ENCODE measurements around the gene INSRR.

INSRR gene

GRCh38 chr1:156854634-156855033 lies 4.3 kb downstream of the INSRR start:
- Histone ChIP-seq H3K27me3 (peaks cover 97% of the 10 kb centered on the region), H3K4me3 (ENCODE audit: low read depth in 1 of 2, low read length in 1 of 2) (no peak overlapping the region), H3K4me1 (ENCODE audit: control insufficient read depth in 1 of 2, insufficient read depth in 1 of 2, low read depth in 1 of 2, low read length in 1 of 2) (no peaks in the 10 kb centered on the region), H3K27ac (no peak overlapping the region), H3K9me3 (no peaks in the 10 kb centered on the region), H3K36me3 (no peaks in the 10 kb centered on the region)
- TF ChIP-seq, protein P1, sequence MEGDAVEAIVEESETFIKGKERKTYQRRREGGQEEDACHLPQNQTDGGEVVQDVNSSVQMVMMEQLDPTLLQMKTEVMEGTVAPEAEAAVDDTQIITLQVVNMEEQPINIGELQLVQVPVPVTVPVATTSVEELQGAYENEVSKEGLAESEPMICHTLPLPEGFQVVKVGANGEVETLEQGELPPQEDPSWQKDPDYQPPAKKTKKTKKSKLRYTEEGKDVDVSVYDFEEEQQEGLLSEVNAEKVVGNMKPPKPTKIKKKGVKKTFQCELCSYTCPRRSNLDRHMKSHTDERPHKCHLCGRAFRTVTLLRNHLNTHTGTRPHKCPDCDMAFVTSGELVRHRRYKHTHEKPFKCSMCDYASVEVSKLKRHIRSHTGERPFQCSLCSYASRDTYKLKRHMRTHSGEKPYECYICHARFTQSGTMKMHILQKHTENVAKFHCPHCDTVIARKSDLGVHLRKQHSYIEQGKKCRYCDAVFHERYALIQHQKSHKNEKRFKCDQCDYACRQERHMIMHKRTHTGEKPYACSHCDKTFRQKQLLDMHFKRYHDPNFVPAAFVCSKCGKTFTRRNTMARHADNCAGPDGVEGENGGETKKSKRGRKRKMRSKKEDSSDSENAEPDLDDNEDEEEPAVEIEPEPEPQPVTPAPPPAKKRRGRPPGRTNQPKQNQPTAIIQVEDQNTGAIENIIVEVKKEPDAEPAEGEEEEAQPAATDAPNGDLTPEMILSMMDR (IDR thresholded peaks at IDR 0.05) = no peak

DNA sequence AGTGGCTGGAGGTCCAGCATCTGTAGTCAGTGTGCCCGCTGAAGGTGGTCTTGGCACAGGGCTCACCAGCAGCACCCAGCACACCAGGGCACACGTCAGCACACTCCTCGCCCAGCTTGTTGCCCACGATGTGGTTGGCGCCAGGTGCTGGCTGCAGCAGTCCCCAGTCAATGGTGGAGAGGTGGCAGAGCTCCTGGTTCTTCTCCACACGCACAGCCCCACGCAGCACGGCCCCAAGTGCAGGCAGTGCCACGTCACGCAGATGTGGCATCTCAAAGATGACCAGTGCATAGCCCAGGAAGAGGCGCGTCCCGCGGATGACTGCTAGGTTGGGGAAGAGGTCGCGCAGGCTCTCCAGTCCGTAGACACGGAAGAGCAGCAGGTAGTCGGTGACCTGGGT lies 5.2 kb downstream of the INSRR start:
- peaks cover 97% of the 10 kb centered on the region for H3K27me3 ChIP-seq
- H3K4me1 ChIP-seq (ENCODE audit: control insufficient read depth in 1 of 2, insufficient read depth in 1 of 2, low read depth in 1 of 2, low read length in 1 of 2) = no peaks in the 10 kb centered on the region

GRCh38 chr1:156852418-156852874 lies 6.5 kb downstream of the INSRR start:
- Histone ChIP-seq H3K27ac (no peak overlapping the region), H3K4me1 (ENCODE audit: control insufficient read depth in 1 of 2, insufficient read depth in 1 of 2, low read depth in 1 of 2, low read length in 1 of 2) (no peaks in the 10 kb centered on the region), H3K27me3 (peaks cover 97% of the 10 kb centered on the region), H3K36me3 (no peaks in the 10 kb centered on the region), H3K9me3 (no peaks in the 10 kb centered on the region), H3K4me3 (ENCODE audit: low read depth in 1 of 2, low read length in 1 of 2) (no peak overlapping the region)
- TF ChIP-seq, protein P1 (IDR thresholded peaks at IDR 0.05) = no peak

More for the DNA sequence above, 5.2 kb downstream of the INSRR start:
- TF ChIP-seq, protein P1 (IDR thresholded peaks at IDR 0.05) = no peak
- no peak overlapping the region for H3K27ac ChIP-seq
- H3K9me3 ChIP-seq = no peaks in the 10 kb centered on the region
- H3K4me3 ChIP-seq (ENCODE audit: low read depth in 1 of 2, low read length in 1 of 2) = no peak overlapping the region
- no peaks in the 10 kb centered on the region for H3K36me3 ChIP-seq

GRCh38 chr1:156851779-156852417 lies 7.0 kb downstream of the INSRR start:
- H3K27me3 ChIP-seq = peaks cover 97% of the 10 kb centered on the region
- TF ChIP-seq, protein P1 (IDR thresholded peaks at IDR 0.05) = no peak

GRCh38 chr1:156849151-156849496 lies 9.8 kb downstream of the INSRR start:
- H3K27ac ChIP-seq = no peak overlapping the region
- TF ChIP-seq, protein P1 (IDR thresholded peaks at IDR 0.05) = no peak
- H3K36me3 ChIP-seq = no peaks in the 10 kb centered on the region
- H3K4me3 ChIP-seq (ENCODE audit: low read depth in 1 of 2, low read length in 1 of 2) = no peak overlapping the region
- peaks cover 97% of the 10 kb centered on the region for H3K27me3 ChIP-seq
- H3K4me1 ChIP-seq (ENCODE audit: control insufficient read depth in 1 of 2, insufficient read depth in 1 of 2, low read depth in 1 of 2, low read length in 1 of 2) = peaks cover 0 to 4% of the 10 kb centered on the region in 2 experiments
- no peaks in the 10 kb centered on the region for H3K9me3 ChIP-seq

More at GRCh38 chr1:156851779-156852417, 7.0 kb downstream of the INSRR start:
- no peaks in the 10 kb centered on the region for H3K4me1 ChIP-seq (ENCODE audit: control insufficient read depth in 1 of 2, insufficient read depth in 1 of 2, low read depth in 1 of 2, low read length in 1 of 2)
- H3K36me3 ChIP-seq = no peaks in the 10 kb centered on the region
- H3K4me3 ChIP-seq (ENCODE audit: low read depth in 1 of 2, low read length in 1 of 2) = no peak overlapping the region
- no peak overlapping the region for H3K27ac ChIP-seq
- H3K9me3 ChIP-seq = no peaks in the 10 kb centered on the region

Measured in neutrophil (primary cell).